ENCODE results near the gene ZP1. TPM values are rescaled to one million over a fixed set of nuclear protein-coding genes. Genes with fewer than 3 reads are reported as not detected.
A peak's percentile ranks its signal among the peaks of the same experiment; 100 is the strongest.

The ZP1 gene
- total RNA-seq, 1 experiment from 2014 or later = not detected

DNA sequence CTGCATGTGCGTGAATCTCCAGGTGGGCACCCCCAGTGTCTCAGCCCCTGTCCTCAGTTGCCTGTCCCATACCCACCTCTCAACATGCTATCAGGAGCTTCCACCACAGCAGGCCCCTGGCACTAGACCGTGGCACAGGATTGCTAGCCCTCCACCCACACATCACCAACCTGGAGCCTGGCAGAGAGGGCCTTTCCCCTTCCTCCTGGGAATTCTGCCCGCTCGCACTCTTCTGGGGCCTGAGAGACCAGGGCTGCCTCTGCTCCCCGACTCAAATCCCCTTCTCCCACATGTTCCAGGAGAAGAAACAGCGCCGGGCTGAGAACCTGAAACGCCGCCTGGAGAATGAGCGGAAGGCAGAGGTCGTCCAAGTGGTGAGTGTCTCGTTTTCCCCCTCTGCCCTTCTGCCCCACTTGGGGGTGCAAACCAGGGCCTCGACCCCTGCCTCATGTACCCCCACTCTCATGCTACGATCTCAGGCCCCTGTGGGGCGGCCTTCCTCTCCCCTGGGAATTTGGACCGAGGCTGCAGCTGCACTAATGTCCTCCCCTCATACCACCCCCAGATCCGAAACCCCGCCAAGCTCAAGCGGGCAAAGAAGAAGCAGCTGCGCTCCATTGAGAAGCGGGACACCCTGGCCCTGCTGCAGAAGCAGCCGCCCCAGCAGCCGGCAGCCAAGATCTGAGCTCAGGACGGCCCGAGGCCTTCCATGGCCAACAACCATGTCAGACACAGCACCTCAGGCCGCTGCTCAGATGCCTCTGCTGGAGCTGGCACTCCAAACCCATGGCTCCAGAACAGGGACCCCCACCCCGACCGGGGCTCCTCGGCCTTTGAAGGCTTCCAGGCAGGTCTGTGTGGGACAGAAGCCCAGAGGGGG is 17.5 kb upstream of the ZP1 start:
- Histone ChIP-seq H3K36me3 (peaks cover 74% of the 10 kb centered on the region), H3K4me1 (replicated peaks) (no peaks in the 10 kb centered on the region; the same call in 1 of the 2 replicates), H3K9me3 (replicated peaks) (no peaks in the 10 kb centered on the region), H3K4me3 (no peak overlapping the region), H3K27ac (no peak overlapping the region), H3K27me3 (replicated peaks) (no peaks in the 10 kb centered on the region)
- DNase-seq (ENCODE audit: low read depth in 1 of 2, low spot score in 2 of 2) = no peak

- peaks cover 61% of the 10 kb centered on the region for H3K36me3 ChIP-seq
- DNase-seq (ENCODE audit: low read depth in 1 of 2, low spot score in 2 of 2) = no peak
- no peaks in the 10 kb centered on the region for H3K27me3 ChIP-seq (replicated peaks)
- no peaks in the 10 kb centered on the region for H3K4me1 ChIP-seq (replicated peaks)
- no peak overlapping the region for H3K27ac ChIP-seq
- no peaks in the 10 kb centered on the region for H3K9me3 ChIP-seq (replicated peaks)
- no peak overlapping the region for H3K4me3 ChIP-seq
Measured at GRCh38 chr11:60851327-60852104, 15.8 kb upstream of the ZP1 start.

DNA sequence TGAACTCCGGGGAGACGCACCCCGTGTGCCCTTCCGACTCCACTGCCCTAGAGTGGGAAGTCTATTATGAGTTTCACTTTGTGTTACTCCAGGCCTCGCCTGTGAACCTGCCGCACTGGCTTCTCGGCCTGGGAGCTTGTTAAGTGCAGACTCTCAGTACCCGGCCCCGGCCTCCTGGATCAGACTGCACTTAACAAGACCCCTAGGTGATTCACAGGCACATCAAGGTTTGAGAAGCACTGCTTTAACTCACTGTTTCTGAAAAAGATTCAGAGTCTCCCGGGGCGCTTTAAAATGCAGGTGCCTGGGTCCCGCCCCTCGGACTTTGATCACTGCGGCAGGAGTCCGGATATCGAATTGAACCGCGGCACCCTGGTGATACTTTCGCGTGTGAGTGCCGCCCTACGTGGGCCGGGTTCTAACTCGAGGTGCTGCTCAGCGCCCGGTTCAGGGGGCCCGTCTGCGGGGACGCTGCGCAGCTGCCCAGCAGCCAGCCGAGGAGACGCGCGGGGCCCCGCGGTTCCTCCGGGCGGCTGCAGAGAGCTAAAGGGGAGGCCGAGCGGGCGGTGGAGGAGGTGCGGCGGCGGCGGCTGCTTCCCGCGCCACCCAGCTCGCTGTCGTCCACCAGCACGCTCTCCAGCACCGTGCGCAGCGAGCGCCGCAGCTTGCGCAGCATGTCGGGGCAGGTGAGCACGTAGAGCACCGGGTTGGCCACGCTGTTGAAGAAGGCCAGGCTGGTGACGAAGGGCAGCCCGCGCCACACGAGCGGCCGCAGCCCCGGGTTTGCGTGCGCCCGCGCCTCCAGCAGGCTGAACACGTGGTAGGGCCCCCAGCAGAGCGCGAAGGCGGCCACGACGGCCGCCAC is 15.0 kb upstream of the ZP1 start:
- no peak for DNase-seq (ENCODE audit: low read depth in 1 of 2, low spot score in 2 of 2)
- Histone ChIP-seq H3K9me3 (replicated peaks) (no peaks in the 10 kb centered on the region), H3K36me3 (peaks cover 58% of the 10 kb centered on the region), H3K27me3 (replicated peaks) (no peaks in the 10 kb centered on the region), H3K27ac (no peak overlapping the region), H3K4me3 (no peak overlapping the region), H3K4me1 (replicated peaks) (peaks cover 5% of the 10 kb centered on the region)

- Histone ChIP-seq H3K4me3 (no peak overlapping the region), H3K27me3 (replicated peaks) (no peaks in the 10 kb centered on the region)
Measured at GRCh38 chr11:60852982-60853950, 14.1 kb upstream of the ZP1 start.

DNA sequence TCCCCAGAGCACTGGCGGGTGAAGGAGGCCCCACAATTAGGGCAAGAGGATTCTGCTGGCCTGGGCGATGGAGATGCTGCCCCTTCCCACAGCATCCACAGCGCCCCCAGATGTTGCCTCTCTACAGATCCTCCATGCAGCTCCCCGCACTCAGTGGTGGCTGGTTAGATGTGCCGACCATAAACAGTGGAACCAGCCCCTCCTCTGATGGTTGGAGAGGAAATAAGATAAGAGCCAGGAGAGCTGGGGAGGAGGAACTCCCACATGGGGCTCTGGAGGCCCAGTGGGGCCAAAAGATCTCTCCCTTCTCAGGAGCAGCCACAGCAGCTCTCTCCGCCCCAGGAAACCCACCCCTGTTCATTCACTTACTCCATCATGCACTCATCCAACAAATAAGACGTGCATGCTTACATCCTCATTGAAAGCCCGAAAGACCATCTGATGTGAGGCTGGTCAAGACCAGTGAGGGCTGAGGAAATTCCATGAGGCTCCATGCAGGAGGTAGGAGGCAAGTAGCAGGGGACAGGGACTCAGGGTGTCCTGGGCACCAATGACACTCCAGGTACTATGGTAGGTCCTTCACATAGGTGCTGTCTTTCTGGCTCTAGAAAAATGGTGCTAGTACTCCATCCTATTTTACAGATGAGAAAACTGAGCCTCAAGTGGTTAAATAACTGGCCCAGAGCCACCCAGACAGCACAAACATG is 13.0 kb upstream of the ZP1 start:
- Histone ChIP-seq H3K27ac (no peak overlapping the region), H3K4me1 (replicated peaks) (peaks cover 22% of the 10 kb centered on the region), H3K4me3 (no peak overlapping the region), H3K36me3 (peaks cover 39% of the 10 kb centered on the region), H3K27me3 (replicated peaks) (no peaks in the 10 kb centered on the region), H3K9me3 (replicated peaks) (no peaks in the 10 kb centered on the region)
- DNase-seq (ENCODE audit: low read depth in 1 of 2, low spot score in 2 of 2) = no peak

More at GRCh38 chr11:60852982-60853950, 14.1 kb upstream of the ZP1 start:
- H3K4me1 ChIP-seq (replicated peaks) = peaks cover 13% of the 10 kb centered on the region
- peaks cover 49% of the 10 kb centered on the region for H3K36me3 ChIP-seq
- H3K9me3 ChIP-seq (replicated peaks) = no peaks in the 10 kb centered on the region
- no peak overlapping the region for H3K27ac ChIP-seq
- no peak for DNase-seq (ENCODE audit: low read depth in 1 of 2, low spot score in 2 of 2)

DNA sequence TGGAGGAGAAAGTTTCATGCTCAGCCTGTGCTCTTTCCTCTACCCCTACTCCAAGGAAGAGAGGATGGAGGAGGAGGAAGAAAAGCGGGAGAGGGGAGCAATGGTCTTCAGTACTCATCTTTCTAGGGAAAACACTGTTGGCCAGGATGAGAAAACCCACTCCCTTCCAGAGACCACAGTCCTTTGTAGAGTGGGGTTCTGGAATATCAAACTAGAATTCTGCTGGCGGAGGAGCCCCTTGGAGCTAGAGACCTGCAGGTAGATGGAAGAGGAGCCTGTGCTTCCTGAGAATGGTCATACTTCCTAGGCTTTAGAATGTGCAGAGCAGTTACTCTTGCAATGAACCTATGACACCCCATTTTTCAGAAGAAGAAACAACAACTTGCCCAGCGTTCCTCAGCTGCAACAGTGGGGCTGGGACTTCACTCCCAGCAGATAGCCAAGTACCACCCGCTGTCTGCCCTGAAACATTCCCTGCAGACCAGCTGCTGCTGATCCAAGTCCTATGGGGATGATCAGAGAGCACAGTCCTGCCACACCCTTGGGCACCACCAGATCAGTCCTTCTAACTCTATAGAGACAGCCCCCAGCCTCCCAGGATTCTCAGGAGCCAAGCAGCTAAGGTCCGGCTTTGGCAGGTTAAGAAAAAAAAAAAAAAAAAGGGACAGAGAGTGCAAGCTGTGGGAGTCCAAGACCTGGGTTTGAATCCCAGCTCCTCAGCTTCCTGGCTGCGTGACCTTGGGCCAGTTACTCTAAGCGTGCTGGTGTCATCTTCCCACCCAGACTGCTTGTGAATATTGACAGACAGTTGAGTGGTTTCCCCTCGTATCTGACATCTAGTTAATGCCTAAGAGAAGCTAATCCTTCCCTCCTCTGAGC is 12.3 kb upstream of the ZP1 start:
- H3K4me1 ChIP-seq (replicated peaks) = peaks cover 22% of the 10 kb centered on the region
- H3K36me3 ChIP-seq = peaks cover 31% of the 10 kb centered on the region
- no peaks in the 10 kb centered on the region for H3K27me3 ChIP-seq (replicated peaks)
- no peak overlapping the region for H3K4me3 ChIP-seq
- no peaks in the 10 kb centered on the region for H3K9me3 ChIP-seq (replicated peaks)
- DNase-seq (ENCODE audit: low read depth in 1 of 2, low spot score in 2 of 2) = no peak
- no peak overlapping the region for H3K27ac ChIP-seq

GRCh38 chr11:60855726-60856633 is 11.4 kb upstream of the ZP1 start, which contains the start of gene PTGDR2:
TSS of gene PTGDR2 (minus strand) at chr11:60855950. CDS start at chr11:60853722, 2,228 bp downstream.
- H3K4me3 ChIP-seq = no peak within 1 kb of the TSS
- peaks cover 22% of the 10 kb centered on the region for H3K4me1 ChIP-seq (replicated peaks)
- H3K27ac ChIP-seq = no peak within 1 kb of the TSS
- peaks cover 22% of the 10 kb centered on the region for H3K36me3 ChIP-seq
- DNase-seq (ENCODE audit: low read depth in 1 of 2, low spot score in 2 of 2) = no peak
- H3K27me3 ChIP-seq (replicated peaks) = no peaks in the 10 kb centered on the region
- no peaks in the 10 kb centered on the region for H3K9me3 ChIP-seq (replicated peaks)

GRCh38 chr11:60857378-60858232 is 9.7 kb upstream of the ZP1 start:
- H3K27me3 ChIP-seq (replicated peaks) = no peaks in the 10 kb centered on the region
- H3K4me3 ChIP-seq = no peak overlapping the region
- peaks cover 22% of the 10 kb centered on the region for H3K4me1 ChIP-seq (replicated peaks)
- peaks cover 6% of the 10 kb centered on the region; the same call in 1 of the 2 replicates for H3K36me3 ChIP-seq
- peak overlapping the region; percentile 10; the same call in 1 of the 2 replicates for H3K27ac ChIP-seq
- peak; percentile 79 to 80 for DNase-seq (ENCODE audit: low read depth in 1 of 2, low spot score in 2 of 2)
- H3K9me3 ChIP-seq (replicated peaks) = no peaks in the 10 kb centered on the region

DNA sequence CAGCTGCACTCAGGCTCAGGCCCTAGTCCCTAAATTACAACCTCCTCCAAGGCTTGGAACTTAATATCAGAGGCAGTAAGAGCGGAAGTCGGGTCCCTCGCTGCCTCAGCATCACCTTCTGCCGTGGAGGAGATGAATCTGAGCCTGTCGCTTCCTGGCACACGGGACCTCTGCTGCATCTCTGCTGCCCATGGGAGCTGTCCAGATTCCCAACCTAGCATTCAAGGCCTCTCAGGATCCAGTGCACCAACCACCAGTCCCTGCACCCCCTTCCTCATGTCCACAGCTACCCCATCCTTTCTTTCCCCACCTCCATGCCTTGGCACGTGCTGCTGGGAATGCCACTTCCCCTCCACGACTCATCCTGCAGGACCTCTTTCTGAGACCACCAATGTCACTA is 9.1 kb upstream of the ZP1 start:
- no peak overlapping the region for H3K27ac ChIP-seq
- H3K4me3 ChIP-seq = no peak overlapping the region
- no peak for DNase-seq (ENCODE audit: low read depth in 1 of 2, low spot score in 2 of 2)
- H3K27me3 ChIP-seq (replicated peaks) = no peaks in the 10 kb centered on the region
- H3K36me3 ChIP-seq = peaks cover 2% of the 10 kb centered on the region; the same call in 1 of the 2 replicates
- peaks cover 22% of the 10 kb centered on the region for H3K4me1 ChIP-seq (replicated peaks)
- no peaks in the 10 kb centered on the region for H3K9me3 ChIP-seq (replicated peaks)
